Endometrial microvascular endothelial cells (primary cell): ENCODE data around the gene RXRA. TPM values are rescaled to one million over a fixed set of nuclear protein-coding genes. Genes with fewer than 3 reads are reported as not detected.

Source experiments
- in situ Hi-C: cut with HindIII; loops from 2 replicates; pipeline ENCODE4 v1.10.0; 2017; ENCODE audit warnings: low sequenced_read_pairs, low pct_unique_long_range_greater_than_20kb; ENCODE audit errors: inconsistent ontology term
- total RNA-seq: library from RNA; depleted of rRNA; stranded (reverse); fragments of >200 nt; gene quantifications from one replicate; pipeline ENCODE4 v1.2.3, GENCODE V29; 2015; ENCODE audit errors: inconsistent ontology term

Gene RXRA
- total RNA-seq, 1 donor from 2014 or later, result 14.8 TPM

DNA sequence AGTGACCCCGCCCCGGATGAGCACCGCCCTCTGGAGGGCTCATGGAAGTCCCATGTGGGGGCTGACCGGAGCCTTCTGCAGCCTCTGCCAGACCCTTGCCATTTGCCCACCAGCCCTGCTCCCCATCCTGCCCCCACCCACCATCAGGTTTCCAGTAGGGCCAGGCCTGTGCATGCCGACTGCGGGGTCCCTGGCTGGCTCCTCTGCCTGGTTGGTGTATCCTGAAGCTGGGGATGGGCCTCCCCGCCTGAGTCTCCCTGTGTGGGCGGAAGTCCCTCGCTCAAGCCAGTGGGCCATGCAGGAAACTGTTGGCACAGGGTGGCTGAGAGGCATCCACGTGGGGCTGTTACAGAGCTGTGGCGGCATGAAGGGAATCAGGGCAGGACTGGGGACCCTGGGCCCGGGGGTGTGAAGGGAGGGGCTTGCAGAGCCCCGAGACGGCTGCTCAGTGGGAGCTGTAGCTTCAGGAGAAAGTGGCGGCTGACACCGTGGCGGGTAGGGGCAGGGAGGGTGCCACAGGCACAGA lies 88.7 kb downstream of the RXRA start:
- in situ Hi-C loops, result no loop called here

DNA sequence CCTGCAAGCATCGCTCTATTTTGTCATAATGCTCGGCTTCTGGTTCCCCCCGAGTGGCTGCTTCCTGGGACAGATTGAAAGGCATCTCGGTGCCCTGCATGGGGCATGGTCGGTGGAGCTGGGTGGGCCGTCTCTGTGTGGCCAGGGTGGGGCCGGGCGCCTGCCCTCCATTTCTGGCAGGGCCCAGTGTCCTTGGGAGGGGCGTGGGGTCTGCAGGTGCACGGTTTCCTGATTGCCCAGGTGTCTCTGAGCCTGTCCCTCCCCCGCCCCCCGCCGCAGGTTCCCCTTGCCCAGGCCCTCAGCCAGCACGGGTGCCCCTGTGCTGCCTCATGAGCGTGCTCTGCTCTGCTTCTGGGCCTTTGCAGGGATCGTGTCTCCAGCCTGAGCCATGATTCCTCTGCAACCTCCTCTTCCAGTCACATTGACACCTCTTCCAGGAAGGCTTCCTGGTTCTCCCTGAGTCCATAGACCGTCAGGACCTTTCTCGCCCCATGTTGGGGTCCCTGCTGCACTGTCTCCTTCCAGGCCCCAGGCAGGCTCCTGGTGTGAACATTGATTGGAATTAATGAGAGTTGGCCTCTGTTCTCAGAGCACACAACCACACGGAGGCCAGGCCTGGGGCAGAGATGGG lies 90.2 kb downstream of the RXRA start:
- in situ Hi-C loops, result no loop called here

DNA sequence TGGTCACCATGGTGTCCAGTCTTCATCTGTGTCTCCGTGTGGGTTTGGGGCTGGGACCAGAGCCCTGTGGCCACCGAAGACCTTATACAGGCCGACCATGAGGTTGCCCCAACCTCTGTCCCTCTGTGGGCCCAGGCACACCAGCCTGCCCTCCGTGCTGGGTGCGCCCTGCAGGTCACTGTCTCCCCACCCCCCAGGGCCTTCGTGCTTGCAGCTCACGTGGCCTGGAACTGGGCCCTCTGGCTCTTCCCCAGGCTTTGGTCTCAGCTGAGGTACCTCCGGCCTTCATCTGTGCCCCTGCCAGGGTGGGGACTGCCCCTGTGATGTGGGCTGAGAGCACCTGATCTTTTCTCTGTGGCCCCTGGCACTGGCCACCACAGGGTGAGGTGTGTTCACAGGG lies 92.1 kb downstream of the RXRA start:
- in situ Hi-C loops, result no loop called here

DNA sequence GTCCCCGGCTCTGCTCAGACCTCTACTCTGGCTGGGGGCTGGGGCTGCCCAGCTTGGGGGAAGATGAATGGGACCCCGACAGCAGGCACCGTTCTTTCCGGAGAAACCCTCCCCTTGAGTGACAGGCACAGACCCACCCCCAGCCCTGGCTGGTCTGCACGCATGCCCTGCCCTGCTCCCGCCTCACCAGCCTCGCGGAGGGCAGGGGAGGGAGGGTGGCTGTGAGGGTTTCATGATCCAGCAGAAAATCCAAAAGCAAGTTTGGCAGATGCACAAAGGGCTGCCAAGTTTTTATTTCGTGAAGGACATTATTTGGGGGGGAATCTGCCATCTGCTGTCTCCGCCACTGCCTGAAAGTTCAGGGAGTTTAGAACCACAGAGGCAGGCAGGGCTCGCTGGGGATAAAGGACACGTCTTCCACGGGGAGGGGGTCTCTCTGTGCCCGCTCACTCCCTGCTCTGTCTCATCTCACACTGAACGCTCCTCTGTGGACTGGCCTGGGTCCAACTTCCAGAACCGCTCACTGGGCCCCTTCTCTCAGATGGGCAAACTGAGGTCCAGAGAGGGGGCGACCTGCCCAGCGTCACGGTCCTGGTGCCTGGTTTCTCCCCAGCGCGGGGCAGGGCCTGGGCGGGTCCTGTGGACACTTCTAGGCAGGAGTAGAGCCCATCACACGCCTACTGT lies 92.9 kb downstream of the RXRA start:
- in situ Hi-C loops, result no loop called here

DNA sequence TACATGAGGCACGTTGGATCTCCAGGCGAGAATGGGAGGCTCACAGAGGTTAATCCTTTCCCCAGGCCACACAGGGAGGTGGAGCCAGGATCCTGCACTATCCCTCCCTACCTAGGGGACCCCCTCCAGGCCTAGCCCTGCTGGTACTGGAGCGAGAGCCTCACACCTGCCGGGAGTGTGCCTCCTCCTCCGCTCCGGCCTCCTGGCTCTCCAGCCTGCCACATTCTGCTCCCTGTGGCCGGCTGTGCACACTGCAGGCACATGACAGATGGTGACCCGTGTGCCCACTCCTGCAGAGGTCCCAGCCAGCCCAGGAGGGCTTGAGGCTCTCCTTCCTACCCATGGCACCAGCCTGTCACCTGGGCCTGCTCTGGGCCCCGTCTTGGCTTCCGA lies 93.4 kb downstream of the RXRA start:
- in situ Hi-C loops, result no loop called here

DNA sequence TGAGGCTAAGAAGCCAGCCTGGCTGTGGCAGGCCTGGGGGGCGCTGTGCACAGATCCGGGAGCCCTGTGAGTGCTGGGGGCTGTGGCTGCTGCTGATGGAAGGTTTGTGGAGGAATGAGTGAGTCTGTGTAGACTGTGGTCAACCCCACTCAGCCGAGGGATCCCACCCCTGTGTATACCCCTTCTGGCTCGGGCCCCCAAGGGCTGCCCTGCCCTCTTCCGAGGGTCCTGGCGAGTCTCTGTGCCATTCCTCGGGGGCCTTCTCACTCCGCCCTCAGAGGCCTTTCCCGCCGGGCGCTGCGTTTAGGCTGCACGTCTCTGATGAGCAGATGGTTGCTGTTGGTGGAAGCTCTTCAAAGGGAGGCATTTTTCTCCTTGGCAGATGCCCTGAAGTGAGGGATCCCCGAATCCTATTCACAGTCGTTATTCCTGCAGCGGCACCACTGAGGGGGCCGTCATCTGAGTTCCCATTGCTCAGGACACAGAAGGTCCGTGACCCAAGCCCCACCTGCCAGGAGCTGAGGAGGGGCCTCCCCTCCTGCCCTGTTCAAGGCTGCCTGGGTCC lies 94.1 kb downstream of the RXRA start:
- in situ Hi-C loops, result no loop called here

DNA sequence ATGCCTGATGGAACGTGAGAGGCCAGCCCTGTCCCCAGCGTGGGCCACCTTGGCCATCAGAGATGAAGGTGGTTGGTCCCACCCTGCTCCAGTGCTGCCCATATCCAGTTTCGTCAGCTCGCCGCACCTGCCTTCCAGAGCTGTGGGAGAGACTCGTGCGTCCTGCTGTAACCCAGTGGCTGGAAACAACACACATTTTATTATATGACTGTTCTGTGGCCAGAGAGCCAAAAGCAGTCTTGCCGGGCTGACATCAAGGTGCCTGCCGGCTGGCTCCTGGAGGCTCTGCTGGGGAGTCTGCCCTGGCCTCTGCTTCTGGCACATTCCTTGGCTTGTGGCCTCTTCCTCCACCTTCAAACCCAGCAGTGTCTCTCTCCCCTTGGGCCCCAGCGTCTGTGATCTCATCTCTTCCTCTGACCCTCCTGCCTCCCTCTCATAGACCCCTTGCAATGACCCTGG lies 94.7 kb downstream of the RXRA start:
- in situ Hi-C loops, result no loop called here

DNA sequence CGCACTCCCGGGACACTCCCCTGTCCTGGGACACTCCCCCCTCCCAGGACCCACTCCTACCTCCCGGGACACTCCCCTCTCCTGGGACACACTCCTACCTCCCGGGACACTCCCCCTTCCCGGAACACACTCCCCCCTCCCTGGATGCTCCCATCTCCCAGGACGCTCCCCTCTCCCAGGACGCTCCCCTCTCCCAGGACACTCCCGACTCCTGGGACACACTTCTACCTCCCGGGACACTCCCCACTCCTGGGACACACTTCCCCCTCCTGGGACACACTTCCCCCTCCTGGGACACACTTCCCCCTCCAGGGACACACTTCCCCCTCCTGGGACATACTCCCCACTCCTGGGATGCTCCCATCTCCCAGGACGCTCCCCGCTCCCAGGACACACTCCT lies 95.6 kb downstream of the RXRA start:
- in situ Hi-C loops, result no loop called here

DNA sequence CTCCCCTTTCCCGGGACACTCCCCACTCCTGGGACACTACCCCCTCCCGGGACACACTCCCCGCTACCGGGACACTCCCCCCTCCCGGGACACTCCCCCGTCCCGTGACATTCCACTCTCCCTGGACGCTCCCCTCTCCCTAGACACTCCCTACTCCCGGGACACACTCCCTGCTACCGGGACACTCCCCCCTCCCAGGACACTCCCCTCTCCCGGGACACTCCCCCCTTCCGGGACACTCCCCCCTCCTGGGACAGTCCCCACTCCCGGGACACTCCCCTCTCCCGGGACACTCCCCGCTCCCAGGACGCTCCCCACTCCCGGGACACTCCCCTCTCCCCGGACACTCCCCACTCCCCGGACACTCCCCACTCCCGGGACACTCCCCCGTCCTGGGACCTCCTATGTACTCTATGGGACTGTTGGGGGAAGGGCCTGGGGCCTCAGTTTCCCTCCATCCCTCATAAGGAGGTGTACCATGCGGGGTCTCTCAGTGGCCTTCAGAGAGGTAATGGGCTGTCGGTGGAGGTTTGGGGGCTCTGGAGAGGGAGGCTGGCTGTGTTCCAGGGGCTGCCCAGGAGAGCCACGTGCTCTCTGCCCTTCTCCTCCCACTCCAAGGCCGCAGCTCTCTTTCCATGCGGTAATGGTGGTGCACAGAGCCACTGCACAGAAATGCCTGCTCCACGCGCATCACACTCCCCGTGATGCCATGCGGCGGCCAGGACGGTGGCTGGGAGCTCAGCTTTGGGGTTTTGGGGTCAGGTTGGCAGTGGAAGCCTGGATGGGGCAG lies 96.2 kb downstream of the RXRA start:
- in situ Hi-C loops, result no loop called here

DNA sequence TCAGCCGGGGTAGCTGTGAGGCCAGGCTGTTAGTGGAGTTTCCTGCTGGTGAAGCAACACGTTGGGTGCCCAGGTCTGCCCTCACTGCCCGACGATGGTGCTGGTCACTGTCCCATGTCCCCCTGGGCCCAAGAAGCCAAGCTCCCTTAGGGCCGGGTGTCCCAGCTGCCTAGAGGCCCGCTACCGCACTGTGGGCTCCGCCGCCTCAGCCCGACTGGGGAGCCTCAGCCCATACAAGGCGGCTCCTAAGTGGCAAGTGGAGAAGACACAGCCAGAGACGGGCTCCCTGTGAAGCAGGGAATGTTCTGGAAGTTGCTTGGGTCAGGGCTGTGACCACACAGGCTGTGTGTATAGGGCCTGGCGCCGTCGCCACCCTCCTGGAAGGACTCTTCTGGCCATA lies 96.9 kb downstream of the RXRA start:
- in situ Hi-C loops, result no loop called here

DNA sequence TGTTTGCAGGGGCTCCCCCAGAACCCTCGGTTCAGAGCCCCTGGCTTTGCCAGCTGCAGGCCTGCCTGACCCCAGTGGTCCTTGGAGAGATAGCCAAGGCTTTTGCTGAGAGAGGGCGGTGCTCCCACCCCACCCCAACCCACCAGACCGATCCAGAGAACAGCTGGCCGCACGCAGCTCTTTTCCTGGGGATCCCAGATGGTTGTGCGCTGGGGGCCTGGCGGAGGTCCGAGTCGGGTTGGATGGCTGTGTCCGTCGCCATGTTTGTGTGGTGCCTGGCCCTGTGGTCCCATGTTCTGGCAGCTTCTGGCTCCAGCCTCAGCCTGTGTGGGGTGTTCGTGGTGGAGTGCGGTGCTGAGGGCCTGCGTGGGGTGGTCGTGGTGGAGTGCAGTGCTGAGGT lies 97.5 kb downstream of the RXRA start:
- in situ Hi-C loops, result no loop called here

DNA sequence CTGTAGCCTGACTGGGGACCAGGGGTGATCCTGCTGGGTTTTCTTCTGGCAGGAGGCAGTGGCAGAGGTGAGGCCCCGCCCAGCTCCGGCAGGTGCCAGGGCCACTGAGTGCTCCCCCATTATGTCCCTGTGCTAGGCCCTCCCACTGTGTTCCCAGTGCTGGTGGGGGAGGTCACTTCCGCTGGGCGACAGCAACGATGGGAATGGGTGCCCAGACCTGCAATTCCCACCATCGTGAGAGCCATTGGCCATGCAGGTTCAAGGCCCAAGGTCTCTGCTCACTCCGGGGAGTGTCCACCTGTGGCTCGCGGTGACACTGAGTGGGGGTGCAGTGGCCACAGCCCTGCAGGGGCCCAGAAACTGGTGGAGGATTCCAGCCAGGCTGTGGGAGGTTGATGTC lies 98.6 kb downstream of the RXRA start:
- in situ Hi-C loops, result no loop called here

DNA sequence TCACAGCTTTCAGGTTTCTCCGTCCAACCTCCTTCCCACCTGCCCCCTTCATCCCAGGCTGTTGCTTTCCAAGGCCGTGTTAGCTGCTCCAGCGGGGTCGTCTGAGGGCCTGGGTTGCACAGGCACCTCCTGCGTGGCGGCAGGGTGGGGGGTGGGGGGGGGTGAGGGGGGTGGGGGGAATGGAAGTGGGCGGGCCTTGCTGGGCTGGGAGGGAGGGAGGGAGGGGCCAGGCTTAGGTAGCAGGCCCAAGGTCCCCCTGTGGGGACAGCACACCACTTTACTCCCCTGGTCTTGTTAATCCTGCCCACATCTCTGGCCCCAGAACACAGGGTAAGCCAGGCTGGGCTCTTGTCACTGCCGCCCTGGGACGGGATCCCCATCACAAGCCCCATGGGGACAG lies 99.1 kb downstream of the RXRA start:
- in situ Hi-C loops, result no loop called here

DNA sequence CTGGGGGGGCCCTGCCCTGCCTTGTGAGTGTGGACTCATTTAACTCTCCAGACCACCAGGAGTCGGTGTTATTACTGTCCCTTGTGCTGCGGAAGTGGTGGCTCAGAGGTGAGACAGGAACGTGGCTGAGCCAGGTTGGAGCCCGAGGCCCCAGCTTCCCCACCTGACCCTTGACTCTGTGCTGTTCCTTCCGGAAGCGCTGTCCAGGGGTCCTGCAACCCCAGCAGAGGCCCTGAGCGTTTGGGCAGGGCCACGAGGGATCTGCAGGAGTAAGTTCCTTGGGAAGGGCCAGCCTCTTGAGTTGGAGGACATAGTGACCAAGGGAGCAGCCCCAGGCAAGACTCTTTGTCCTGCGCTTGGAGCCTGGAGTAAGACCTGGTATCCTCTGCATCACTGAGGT lies 99.6 kb downstream of the RXRA start:
- in situ Hi-C loops, result no loop called here

DNA sequence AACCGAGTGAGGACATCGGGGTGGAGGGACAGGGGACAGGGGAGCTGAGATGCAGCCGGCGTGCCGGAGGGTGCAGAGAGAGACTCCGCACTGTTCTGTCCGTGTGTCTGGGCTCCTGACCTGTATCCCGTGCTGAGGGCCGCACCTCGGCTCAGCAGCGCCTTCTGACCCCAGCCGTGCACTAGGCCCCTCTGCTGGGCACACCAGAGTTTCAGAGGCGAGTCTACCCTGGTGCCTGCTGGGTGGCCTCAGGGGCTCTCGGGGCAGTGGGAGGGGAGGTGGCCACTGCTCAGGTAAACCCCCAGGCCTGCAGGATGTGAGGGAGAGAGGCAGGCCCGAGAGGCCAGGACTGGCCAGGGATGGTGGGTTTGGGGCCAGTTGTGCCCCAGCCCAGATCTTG lies 100.2 kb downstream of the RXRA start:
- in situ Hi-C loops, result no loop called here

DNA sequence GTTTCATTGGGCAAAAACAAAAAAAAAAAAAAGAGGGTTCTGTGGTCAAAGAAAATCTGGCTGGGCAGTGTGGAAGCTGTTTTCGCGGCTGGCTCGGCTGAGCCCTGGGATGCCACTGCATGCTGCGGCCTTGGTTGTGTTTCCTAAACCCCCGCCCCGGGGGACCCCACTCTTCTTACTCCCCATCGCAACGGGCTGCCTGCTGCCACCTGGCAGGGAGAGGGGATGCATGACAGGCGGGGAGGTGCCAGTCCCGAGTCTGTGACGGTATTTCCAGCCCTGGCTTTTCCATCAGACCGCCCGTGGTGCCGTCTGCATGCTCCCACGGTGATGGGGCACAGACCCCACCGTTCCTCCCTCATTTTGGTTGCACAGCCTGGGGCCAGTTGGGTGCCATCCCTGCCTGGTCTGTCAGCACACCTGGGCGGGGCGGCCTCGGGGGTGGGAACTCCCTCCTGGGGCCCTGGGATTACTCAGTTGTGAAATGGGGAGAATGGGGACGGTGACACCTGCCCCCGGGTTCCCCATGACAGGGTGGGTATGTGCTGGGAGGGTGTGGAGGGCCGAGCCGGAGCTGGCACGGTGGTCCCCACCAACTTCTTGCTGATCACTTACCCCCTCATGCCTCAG lies 101.0 kb downstream of the RXRA start:
- in situ Hi-C loops, result no loop called here

DNA sequence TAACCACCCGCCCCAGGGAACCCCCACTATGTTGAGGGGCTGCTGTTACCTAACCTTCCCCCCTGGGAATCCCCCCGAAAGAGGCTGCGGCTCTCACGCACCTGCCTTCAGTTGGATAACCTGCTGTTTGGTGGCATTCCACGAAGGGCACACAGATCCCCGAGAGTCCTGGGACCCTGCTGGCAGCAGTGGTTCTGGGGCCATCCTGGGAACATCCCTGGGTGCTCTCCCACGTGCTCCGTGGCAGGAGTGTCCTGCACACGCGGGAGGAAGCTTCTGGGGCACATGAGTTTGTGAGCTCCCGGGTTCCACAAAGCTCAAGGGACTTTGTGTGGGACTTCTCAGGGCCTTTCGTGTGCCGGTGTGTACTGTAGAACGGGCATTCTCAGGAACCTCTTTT lies 102.3 kb downstream of the RXRA start:
- in situ Hi-C loops, result no loop called here

DNA sequence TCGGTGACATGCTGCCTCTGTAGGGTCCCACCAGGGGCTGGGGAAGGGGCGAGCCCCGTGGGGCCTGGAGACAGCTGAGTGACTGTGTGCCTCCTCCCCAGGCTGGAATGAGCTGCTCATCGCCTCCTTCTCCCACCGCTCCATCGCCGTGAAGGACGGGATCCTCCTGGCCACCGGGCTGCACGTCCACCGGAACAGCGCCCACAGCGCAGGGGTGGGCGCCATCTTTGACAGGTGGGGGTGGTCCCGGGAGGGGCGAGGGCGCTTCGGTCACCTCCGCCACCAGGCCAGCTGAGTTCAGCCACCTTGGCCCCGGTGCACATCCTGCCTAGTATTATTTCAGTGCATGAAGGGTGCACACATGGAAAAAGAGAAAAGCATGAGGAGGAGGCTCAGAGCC lies 102.8 kb downstream of the RXRA start:
- in situ Hi-C loops, result no loop called here

DNA sequence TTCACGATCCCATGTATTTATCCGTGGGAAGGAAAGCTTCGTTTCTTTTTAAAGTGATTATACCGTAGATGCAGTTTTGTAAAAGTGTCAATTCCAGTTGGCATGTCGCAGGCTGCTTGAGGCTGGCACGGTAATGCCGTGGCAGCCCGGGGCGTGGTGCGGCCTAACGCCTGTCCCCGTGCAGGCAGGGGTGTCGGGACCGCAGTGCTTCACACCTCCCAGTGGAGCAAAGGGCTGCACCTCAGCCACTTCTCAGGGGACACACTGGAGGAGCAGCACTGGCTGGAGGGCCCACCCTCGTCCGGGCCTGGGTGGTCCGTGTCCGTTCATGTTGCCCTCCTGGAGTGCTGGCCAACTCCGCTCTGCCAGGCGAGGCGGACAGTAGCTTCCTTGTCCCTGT lies 103.2 kb downstream of the RXRA start:
- in situ Hi-C loops, result no loop called here
